SK-N-SH (cell line): ENCODE data around the gene A4GNT. TPM values are rescaled to one million over a fixed set of nuclear protein-coding genes. Genes with fewer than 3 reads are reported as not detected.

Experiments
- CTCF ChIA-PET: fragments of 300-600, 350-600 bp; formaldehyde crosslinking; extraction: SDS; loops from one replicate; lab custom pipeline; 2021; lab: Yijun Ruan, JAX
- POLR2A ChIA-PET: fragments of 350-600 bp; sonication (Branson Sonifier 250); formaldehyde crosslinking; extraction: SDS; loops from one replicate; lab custom pipeline; 2020; ENCODE audit warnings: antibody characterized with exemption, inconsistent platforms; lab: Yijun Ruan, JAX
- DNase-seq: peaks from one replicate; pipeline ENCODE4 v3.0.0; 2012
- H2AFZ ChIP-seq: fragments of 200-600 bp; sonication (generic); 2 replicates; pipeline ENCODE4 v1.8.1; 2016; ENCODE audit warnings: antibody characterized with exemption, mild to moderate bottlenecking, low read depth
- H3F3A ChIP-seq: fragments of 200-600 bp; sonication (generic); replicated peaks from 2 replicates; pipeline ENCODE3; 2016; ENCODE audit warnings: antibody characterized with exemption, mild to moderate bottlenecking; ENCODE audit not compliant: insufficient read depth
- H3K27ac ChIP-seq, 2 experiments: fragments of 200-500 bp in 1 of 2; fragments of 200-600 bp in 1 of 2; sonication (Bioruptor generic) in 1 of 2; sonication (generic), shearing (Covaris generic) in 1 of 2; 2 replicates each; pipeline versions ENCODE4 v1.5.1 to v1.6.1; 2014 to 2016; ENCODE audit warnings: low read depth in 2 of 2, inconsistent platforms in 1 of 2, low read length in 1 of 2, mild to moderate bottlenecking in 1 of 2, mixed read lengths in 1 of 2
- H3K27me3 ChIP-seq: fragments of 200-600 bp; sonication (generic), shearing (Covaris generic); 2 replicates; pipeline ENCODE4 v1.6.1; 2016; ENCODE audit warnings: mixed run types; ENCODE audit not compliant: insufficient read depth
- H3K36me3 ChIP-seq, 2 experiments: fragments of 200-500 bp in 1 of 2; fragments of 200-600 bp in 1 of 2; sonication (Bioruptor generic) in 1 of 2; sonication (generic) in 1 of 2; replicated peaks in 1 of 2; 2 replicates each; pipeline versions ENCODE3 to v1.5.1; 2014 to 2016; ENCODE audit warnings: low read length in 1 of 2, mild to moderate bottlenecking in 1 of 2; ENCODE audit not compliant: insufficient read depth in 2 of 2, control insufficient read depth in 1 of 2
- H3K4me1 ChIP-seq, 2 experiments: fragments of 200-500 bp in 1 of 2; fragments of 200-600 bp in 1 of 2; sonication (Bioruptor generic) in 1 of 2; sonication (generic), shearing (Covaris generic) in 1 of 2; 2 replicates each; pipeline versions ENCODE4 v1.5.1 to v1.6.1; 2014 to 2016; ENCODE audit warnings: low read depth in 1 of 2, low read length in 1 of 2, mixed run types in 1 of 2; ENCODE audit not compliant: insufficient read depth in 2 of 2, control insufficient read depth in 1 of 2
- H3K4me2 ChIP-seq: fragments of 200-600 bp; sonication (generic), shearing (Covaris generic); 2 replicates; pipeline ENCODE4 v1.6.1; 2017; ENCODE audit warnings: mixed run types
- H3K4me3 ChIP-seq, 2 experiments: fragments of 200-500 bp in 1 of 2; fragments of 200-600 bp in 1 of 2; sonication (Bioruptor generic) in 1 of 2; sonication (generic), shearing (Covaris generic) in 1 of 2; 2 replicates each; pipeline versions ENCODE4 v1.5.1 to v1.8.1; 2014 to 2016; ENCODE audit warnings: low read depth in 2 of 2, inconsistent platforms in 1 of 2, low read length in 1 of 2, mild to moderate bottlenecking in 1 of 2, mixed read lengths in 1 of 2, moderate library complexity in 1 of 2
- H3K79me2 ChIP-seq: fragments of 200-600 bp; sonication (generic); 2 replicates; pipeline ENCODE4 v1.8.1; 2017; ENCODE audit warnings: mild to moderate bottlenecking; ENCODE audit not compliant: insufficient read depth
- H3K9ac ChIP-seq: fragments of 200-600 bp; sonication (generic); 2 replicates; pipeline ENCODE4 v1.6.1; 2017; ENCODE audit warnings: mixed run types
- H3K9me2 ChIP-seq: fragments of 200-600 bp; sonication (generic); 2 replicates; pipeline ENCODE4 v1.6.1; 2017; ENCODE audit warnings: mixed run types
- H3K9me3 ChIP-seq: fragments of 200-600 bp; sonication (generic); 2 replicates; pipeline ENCODE4 v1.6.1; 2017; ENCODE audit warnings: mixed run types, mild to moderate bottlenecking, moderate library complexity
- H4K20me1 ChIP-seq: fragments of 200-600 bp; sonication (generic); 2 replicates; pipeline ENCODE4 v1.6.1; 2017; ENCODE audit warnings: mild to moderate bottlenecking, mixed run types; ENCODE audit not compliant: insufficient read depth
- CHD2 ChIP-seq: fragments of 150-350 bp; IDR thresholded peaks from 2 replicates; pipeline ENCODE4 v1.6.1; 2018; ENCODE audit warnings: low read length; ENCODE audit not compliant: partially characterized antibody
- FOXM1 ChIP-seq: IDR thresholded peaks from 2 replicates; pipeline ENCODE4 v1.4.0; 2012; ENCODE audit warnings: low read depth, mild to moderate bottlenecking
- GABPA ChIP-seq: IDR thresholded peaks from 2 replicates; pipeline ENCODE4 v1.4.0; 2012; ENCODE audit warnings: low read depth, mild to moderate bottlenecking
- GATA2 ChIP-seq: sonication (generic); formaldehyde crosslinking; IDR thresholded peaks from 2 replicates; pipeline ENCODE4 v1.5.0; 2020; ENCODE audit warnings: mild to moderate bottlenecking, missing genetic modification reagents
- NRF1 ChIP-seq: IDR thresholded peaks from 2 replicates; pipeline ENCODE4 v1.6.1; 2012; ENCODE audit warnings: low read depth, mild to moderate bottlenecking, low read length
- PBX3 ChIP-seq: IDR thresholded peaks from 2 replicates; pipeline ENCODE4; 2012
- POLR2AphosphoS5 ChIP-seq: IDR thresholded peaks from 2 replicates; pipeline ENCODE4 v1.6.1; 2012; ENCODE audit warnings: low read depth, low read length
- RAD21 ChIP-seq: IDR thresholded peaks from 2 replicates; pipeline ENCODE4 v1.6.1; 2012; ENCODE audit warnings: mild to moderate bottlenecking, low read length
- RCOR1 ChIP-seq: fragments of 150-350 bp; IDR thresholded peaks from 2 replicates; pipeline ENCODE4 v1.6.1; 2017; ENCODE audit warnings: antibody characterized with exemption, low read length
- RXRA ChIP-seq: IDR thresholded peaks from 2 replicates; pipeline ENCODE4 v1.4.0; 2012; ENCODE audit warnings: low read depth, mild to moderate bottlenecking, borderline replicate concordance
- TCF12 ChIP-seq: IDR thresholded peaks from 2 replicates; pipeline ENCODE4 v1.4.0; 2012
- USF2 ChIP-seq: fragments of 150-350 bp; IDR thresholded peaks from 2 replicates; pipeline ENCODE4 v1.6.1; 2017; ENCODE audit warnings: antibody characterized with exemption, low read length, low read depth, borderline replicate concordance
- WGBS: methylation state at CpG from one replicate; pipeline ENCODE4 v1.1.6; 2017; ENCODE audit warnings: low lambda C conversion rate; 5-methylcytosine and 5-hydroxymethylcytosine counted together
- polyA plus RNA-seq, 3 experiments: library from polyadenylated mRNA; depleted of rRNA; stranded (reverse); fragments of >200 nt; gene quantifications; 2 replicates each; pipeline ENCODE4 v1.2.3, GENCODE V29; 2012

A4GNT gene
- polyA plus RNA-seq, 1 of the 3 experiments (the other 2 are of a cell fraction), result not detected

- no peaks in the 10 kb centered on the region for H4K20me1 ChIP-seq
- peak overlapping the region; percentile 80 for H3K4me2 ChIP-seq
- H3K27ac ChIP-seq, result no peak overlapping the region
- peaks cover 40% of the 10 kb centered on the region for H3K79me2 ChIP-seq
- 74% methylated on average over 2 of the region's 2 CpGs for WGBS
- H3K9me2 ChIP-seq, result no peaks in the 10 kb centered on the region
- peaks cover 21 to 52% of the 10 kb centered on the region in 2 experiments for H3K36me3 ChIP-seq
- peaks cover 23% of the 10 kb centered on the region for H3F3A ChIP-seq
- no peak overlapping the region for H3K9ac ChIP-seq
- no peaks in the 10 kb centered on the region for H3K27me3 ChIP-seq
- H2AFZ ChIP-seq, result no peak overlapping the region
- TF ChIP-seq RCOR1 (no peak), RAD21 (no peak)
- ChIA-PET CTCF (interaction anchor here (0.8 to 1.6 kb wide), 3 partner anchors 47 to 156 kb away, joined by 3 to 6 read pairs (median 3); no protein-coding TSS in a partner anchor), POLR2A (no interaction called here)
- H3K4me1 ChIP-seq, result peaks cover 0 to 8% of the 10 kb centered on the region in 2 experiments; a peak in 2 of 4 replicates
- H3K4me3 ChIP-seq, result 0 out of 4 replicates have a peak overlapping the region, but pooled peaks of 1 of the 2 experiments have one; percentile 14
- DNase-seq, result no peak
- H3K9me3 ChIP-seq, result no peaks in the 10 kb centered on the region
Measured at GRCh38 chr3:138172625-138173024, 40.4 kb upstream of the A4GNT start.

GRCh38 chr3:138165061-138165460 is 32.9 kb upstream of the A4GNT start:
- DNase-seq, result no peak
- Histone ChIP-seq H3F3A (no peaks in the 10 kb centered on the region), H3K27me3 (no peaks in the 10 kb centered on the region), H4K20me1 (no peaks in the 10 kb centered on the region), H3K9ac (no peak overlapping the region), H3K4me2 (no peak overlapping the region), H2AFZ (no peak overlapping the region), H3K4me1 (no peaks in the 10 kb centered on the region)
- POLR2A ChIA-PET, result no interaction called here
- TF ChIP-seq PBX3 (no peak), CHD2 (no peak), TCF12 (no peak), USF2 (no peak), GABPA (no peak), RXRA (no peak), GATA2 (CRISPR knock-in tag) (no peak), FOXM1 (no peak), RAD21 (no peak), NRF1 (no peak), POLR2AphosphoS5 (no peak)
- TF ChIP-seq, all 33 proteins: peak for 0
- CTCF ChIA-PET, result no interaction called here
- WGBS, result 91% methylated on average over 2 of the region's 2 CpGs
- Histone ChIP-seq H3K9me3 (no peaks in the 10 kb centered on the region), H3K79me2 (no peaks in the 10 kb centered on the region), H3K36me3 (peaks cover 62 to 68% of the 10 kb centered on the region in 2 experiments), H3K27ac (no peak overlapping the region), H3K9me2 (no peaks in the 10 kb centered on the region), H3K4me3 (no peak overlapping the region)
